ENCODE results near the gene ZBTB26.
"Not testable (repeated sequence)": the region's sequence is repeated elsewhere in the genome, so short reads cannot be mapped to it uniquely, and the experiment has no call there.

Gene ZBTB26

GRCh38 chr9:122922713-122923112 lies 8.6 kb downstream of the ZBTB26 start:
- Histone ChIP-seq H3K9me3 (ENCODE audit: control insufficient read depth, insufficient read depth, low read depth, low read length) (no peaks in the 10 kb centered on the region), H3K4me1 (ENCODE audit: control insufficient read depth, insufficient read depth, low read length) (peaks cover 10% of the 10 kb centered on the region; the same call in 1 of the 2 replicates), H3K27ac (ENCODE audit: low read depth, low read length) (no peak overlapping the region), H3K36me3 (ENCODE audit: control insufficient read depth, insufficient read depth, low read length) (peaks cover 19% of the 10 kb centered on the region), H3K4me3 (ENCODE audit: low read depth, low read length) (no peak overlapping the region), H3K9ac (ENCODE audit: low read length) (no peak overlapping the region), H3K27me3 (ENCODE audit: control insufficient read depth, insufficient read depth, low read length) (no peaks in the 10 kb centered on the region)

- Histone ChIP-seq H3K9me3 (ENCODE audit: control insufficient read depth, insufficient read depth, low read depth, low read length) (no peaks in the 10 kb centered on the region), H3K27ac (ENCODE audit: low read depth, low read length) (no peak overlapping the region), H3K4me3 (ENCODE audit: low read depth, low read length) (no peak overlapping the region), H3K27me3 (ENCODE audit: control insufficient read depth, insufficient read depth, low read length) (no peaks in the 10 kb centered on the region), H3K9ac (ENCODE audit: low read length) (no peak overlapping the region), H3K36me3 (ENCODE audit: control insufficient read depth, insufficient read depth, low read length) (peaks cover 19% of the 10 kb centered on the region), H3K4me1 (ENCODE audit: control insufficient read depth, insufficient read depth, low read length) (peaks cover 8% of the 10 kb centered on the region; the same call in 1 of the 2 replicates)
These were observed 13.0 kb downstream of the ZBTB26 start for GRCh38 chr9:122918310-122918709.

- peaks cover 4% of the 10 kb centered on the region; the same call in 1 of the 2 replicates for H3K4me1 ChIP-seq (ENCODE audit: control insufficient read depth, insufficient read depth, low read length)
- no peaks in the 10 kb centered on the region for H3K9me3 ChIP-seq (ENCODE audit: control insufficient read depth, insufficient read depth, low read depth, low read length)
- peak within 1 kb of the TSS; percentile 67 for H3K27ac ChIP-seq (ENCODE audit: low read depth, low read length)
- peaks cover 22% of the 10 kb centered on the region for H3K36me3 ChIP-seq (ENCODE audit: control insufficient read depth, insufficient read depth, low read length)
- H3K27me3 ChIP-seq (ENCODE audit: control insufficient read depth, insufficient read depth, low read length), result no peaks in the 10 kb centered on the region
- peak within 1 kb of the TSS; percentile 73 for H3K4me3 ChIP-seq (ENCODE audit: low read depth, low read length)
- H3K9ac ChIP-seq (ENCODE audit: low read length), result peak within 1 kb of the TSS; percentile 88
These were observed 18.2 kb downstream of the ZBTB26 start, which contains the start of gene ZBTB6 for GRCh38 chr9:122912964-122913673. ZBTB6 (minus strand) TSS chr9:122913323; CDS start chr9:122912072, 1,251 bp downstream.

GRCh38 chr9:122912671-122912963 lies 18.7 kb downstream of the ZBTB26 start:
- H3K4me3 ChIP-seq (ENCODE audit: low read depth, low read length), result peak overlapping the region; percentile 73
- peaks cover 22% of the 10 kb centered on the region for H3K36me3 ChIP-seq (ENCODE audit: control insufficient read depth, insufficient read depth, low read length)
- peak overlapping the region; percentile 88 for H3K9ac ChIP-seq (ENCODE audit: low read length)
- no peaks in the 10 kb centered on the region for H3K9me3 ChIP-seq (ENCODE audit: control insufficient read depth, insufficient read depth, low read depth, low read length)
- H3K4me1 ChIP-seq (ENCODE audit: control insufficient read depth, insufficient read depth, low read length), result peaks cover 4% of the 10 kb centered on the region; the same call in 1 of the 2 replicates
- H3K27me3 ChIP-seq (ENCODE audit: control insufficient read depth, insufficient read depth, low read length), result no peaks in the 10 kb centered on the region
- H3K27ac ChIP-seq (ENCODE audit: low read depth, low read length), result peak overlapping the region; percentile 67

GRCh38 chr9:122906122-122906521 lies 25.2 kb downstream of the ZBTB26 start:
- H3K4me1 ChIP-seq (ENCODE audit: control insufficient read depth, insufficient read depth, low read length), result peaks cover 11% of the 10 kb centered on the region; the same call in 1 of the 2 replicates
- H3K9me3 ChIP-seq (ENCODE audit: control insufficient read depth, insufficient read depth, low read depth, low read length); H3K27me3 ChIP-seq (ENCODE audit: control insufficient read depth, insufficient read depth, low read length); H3K4me3 ChIP-seq (ENCODE audit: low read depth, low read length); H3K9ac ChIP-seq (ENCODE audit: low read length); H3K27ac ChIP-seq (ENCODE audit: low read depth, low read length): not testable (repeated sequence)
- H3K36me3 ChIP-seq (ENCODE audit: control insufficient read depth, insufficient read depth, low read length), result peaks cover 13% of the 10 kb centered on the region

GRCh38 chr9:122904823-122905710 lies 26.2 kb downstream of the ZBTB26 start, which contains the start of gene RC3H2:
RC3H2 (minus strand) TSS chr9:122905359; CDS start chr9:122897509, 7,850 bp downstream.
- H3K27me3 ChIP-seq (ENCODE audit: control insufficient read depth, insufficient read depth, low read length), result no peaks in the 10 kb centered on the region
- H3K9me3 ChIP-seq (ENCODE audit: control insufficient read depth, insufficient read depth, low read depth, low read length), result no peaks in the 10 kb centered on the region
- H3K27ac ChIP-seq (ENCODE audit: low read depth, low read length), result peak within 1 kb of the TSS; percentile 89

GRCh38 chr9:122904466-122904822 lies 26.9 kb downstream of the ZBTB26 start:
- no peaks in the 10 kb centered on the region for H3K27me3 ChIP-seq (ENCODE audit: control insufficient read depth, insufficient read depth, low read length)

More at GRCh38 chr9:122904823-122905710, 26.2 kb downstream of the ZBTB26 start, which contains the start of gene RC3H2:
- peaks cover 4% of the 10 kb centered on the region; the same call in 1 of the 2 replicates for H3K36me3 ChIP-seq (ENCODE audit: control insufficient read depth, insufficient read depth, low read length)
- H3K4me3 ChIP-seq (ENCODE audit: low read depth, low read length), result peak within 1 kb of the TSS; percentile 75
- peak within 1 kb of the TSS; percentile 88 for H3K9ac ChIP-seq (ENCODE audit: low read length)
- H3K4me1 ChIP-seq (ENCODE audit: control insufficient read depth, insufficient read depth, low read length), result peaks cover 11% of the 10 kb centered on the region; the same call in 1 of the 2 replicates

GRCh38 chr9:122900791-122901190 lies 30.5 kb downstream of the ZBTB26 start:
- Histone ChIP-seq H3K27me3 (ENCODE audit: control insufficient read depth, insufficient read depth, low read length) (no peaks in the 10 kb centered on the region), H3K4me3 (ENCODE audit: low read depth, low read length) (no peak overlapping the region), H3K9ac (ENCODE audit: low read length) (no peak overlapping the region)

More at GRCh38 chr9:122904466-122904822, 26.9 kb downstream of the ZBTB26 start:
- H3K4me3 ChIP-seq (ENCODE audit: low read depth, low read length), result peak overlapping the region; percentile 75
- H3K4me1 ChIP-seq (ENCODE audit: control insufficient read depth, insufficient read depth, low read length), result peaks cover 11% of the 10 kb centered on the region; the same call in 1 of the 2 replicates
- H3K9ac ChIP-seq (ENCODE audit: low read length), result peak overlapping the region; percentile 88
- H3K36me3 ChIP-seq (ENCODE audit: control insufficient read depth, insufficient read depth, low read length), result no peaks in the 10 kb centered on the region
- H3K9me3 ChIP-seq (ENCODE audit: control insufficient read depth, insufficient read depth, low read depth, low read length), result no peaks in the 10 kb centered on the region
- H3K27ac ChIP-seq (ENCODE audit: low read depth, low read length), result peak overlapping the region; percentile 89

GRCh38 chr9:122897969-122898368 lies 33.3 kb downstream of the ZBTB26 start:
- no peaks in the 10 kb centered on the region for H3K9me3 ChIP-seq (ENCODE audit: control insufficient read depth, insufficient read depth, low read depth, low read length)
- peaks cover 41% of the 10 kb centered on the region for H3K36me3 ChIP-seq (ENCODE audit: control insufficient read depth, insufficient read depth, low read length)
- no peak overlapping the region for H3K27ac ChIP-seq (ENCODE audit: low read depth, low read length)
- H3K4me1 ChIP-seq (ENCODE audit: control insufficient read depth, insufficient read depth, low read length), result 0 out of 2 replicates have a peak, but pooled peaks cover under 1% of the 10 kb centered on the region
- no peaks in the 10 kb centered on the region for H3K27me3 ChIP-seq (ENCODE audit: control insufficient read depth, insufficient read depth, low read length)
- H3K9ac ChIP-seq (ENCODE audit: low read length), result no peak overlapping the region
- H3K4me3 ChIP-seq (ENCODE audit: low read depth, low read length), result no peak overlapping the region

More at GRCh38 chr9:122900791-122901190, 30.5 kb downstream of the ZBTB26 start:
- no peaks in the 10 kb centered on the region for H3K9me3 ChIP-seq (ENCODE audit: control insufficient read depth, insufficient read depth, low read depth, low read length)
- no peak overlapping the region for H3K27ac ChIP-seq (ENCODE audit: low read depth, low read length)
- H3K36me3 ChIP-seq (ENCODE audit: control insufficient read depth, insufficient read depth, low read length), result peaks cover 17% of the 10 kb centered on the region
- peaks cover 11% of the 10 kb centered on the region; the same call in 1 of the 2 replicates for H3K4me1 ChIP-seq (ENCODE audit: control insufficient read depth, insufficient read depth, low read length)

- Histone ChIP-seq H3K27me3 (ENCODE audit: control insufficient read depth, insufficient read depth, low read length) (no peaks in the 10 kb centered on the region), H3K36me3 (ENCODE audit: control insufficient read depth, insufficient read depth, low read length) (peaks cover 85% of the 10 kb centered on the region), H3K9ac (ENCODE audit: low read length) (no peak overlapping the region), H3K9me3 (ENCODE audit: control insufficient read depth, insufficient read depth, low read depth, low read length) (no peaks in the 10 kb centered on the region), H3K27ac (ENCODE audit: low read depth, low read length) (no peak overlapping the region), H3K4me1 (ENCODE audit: control insufficient read depth, insufficient read depth, low read length) (no peaks in the 10 kb centered on the region), H3K4me3 (ENCODE audit: low read depth, low read length) (no peak overlapping the region)
These were observed 42.8 kb downstream of the ZBTB26 start for GRCh38 chr9:122888480-122888879.

All from HUES6 (cell line).